H1 (cell line): Measurements from ENCODE around the gene OST4. TPM values are rescaled to one million over a fixed set of nuclear protein-coding genes. Genes with fewer than 3 reads are reported as not detected.

ENCODE experiments used
- BACH1 ChIP-seq: IDR thresholded peaks from 2 replicates; pipeline ENCODE4 v1.6.1; 2012; ENCODE audit warnings: low read length, improper control_type of control experiment
- SRF ChIP-seq: IDR thresholded peaks from 2 replicates; pipeline ENCODE4 v1.6.1; 2011; ENCODE audit warnings: mild to moderate bottlenecking, low read depth, low read length, moderate library complexity
- USF2 ChIP-seq: IDR thresholded peaks from 2 replicates; pipeline ENCODE4 v1.6.1; 2011; ENCODE audit warnings: low read length, improper control_type of control experiment
- ZNF274 ChIP-seq: IDR thresholded peaks from 2 replicates; pipeline ENCODE4 v1.7.0; 2012; ENCODE audit warnings: low read length, borderline replicate concordance; ENCODE audit errors: extremely low read depth
- polyA plus RNA-seq, 7 experiments: library from polyadenylated mRNA; depleted of rRNA in 3 of 7; stranded (reverse) in 5 of 7; unstranded in 2 of 7; fragments of >200 nt in 5 of 7; fragments of 200-250 nt in 2 of 7; gene quantifications; 1 replicate in 5 of 7; 2 replicates in 1 of 7; 4 replicates in 1 of 7; pipeline versions ENCODE4 v1.2.1 to v1.2.3, GENCODE V29; 2011 to 2013; ENCODE audit warnings: missing spikeins in 2 of 7, mixed read lengths in 2 of 7
- total RNA-seq: library from RNA; stranded (reverse); fragmentation: NEBNext Ultra II Directional; extraction: Animal tissue kit (Norgen Biotek cat#: 25700); gene quantifications from 2 replicates; pipeline ENCODE4 v1.2.1, GENCODE V29; 2021

Gene OST4
- total and polyA plus RNA-seq, 2 of the 8 experiments (the other 6 are each of a cell fraction or from before 2014, with no cell fraction given) = 225 to 865 TPM

GRCh38 chr2:27082773-27083409 is 11.4 kb upstream of the OST4 start (continued):
- no peak for TF ChIP-seq ZNF274
- TF ChIP-seq BACH1 = no peak
- no peak for TF ChIP-seq SRF
- no peak for TF ChIP-seq USF2
